Sciatic nerve (tissue), 2 donors: Measurements from ENCODE around the gene CHN2. TPM values are rescaled to one million over a fixed set of nuclear protein-coding genes. Genes with fewer than 3 reads are reported as not detected.

Experiments used
- ATAC-seq: fragments of 200-7000 bp; cut with Tn5 transposase; one replicate; pipeline ENCODE4 v1.9.1; 2020; ENCODE audit warnings: mild to moderate bottlenecking, moderate library complexity
- DNase-seq: peaks from one replicate; pipeline ENCODE4 v3.0.0-alpha.2; 2020; ENCODE audit warnings: low spot score
- intact Hi-C: fragments of 100-400 bp; cut with DNase I; formaldehyde crosslinking; loops from one replicate; pipeline ENCODE4 v1.14.2; 2022
- total RNA-seq: library from RNA; stranded (reverse); fragmentation: NEBNext Ultra II Directional; extraction: Animal tissue kit (Norgen Biotek cat#: 25700); gene quantifications from one replicate; pipeline ENCODE4 v1.2.1, GENCODE V29; 2021
- donor health status: DM: no; HTN: no; CAD: no.
- donor health status: DM: no; HTN: no; CAD: no.

Gene CHN2
- total RNA-seq, 1 donor from 2014 or later: 10.9 TPM

- no peak for ATAC-seq
- intact Hi-C loops: no loop called here
These were observed 287.5 kb downstream of the CHN2 start for GRCh38 chr7:29482056-29482455.

GRCh38 chr7:29483219-29484104, 288.9 kb downstream of the CHN2 start:
- intact Hi-C loops: no loop called here
- DNase-seq: no peak
- no peak for ATAC-seq

More at GRCh38 chr7:29482056-29482455, 287.5 kb downstream of the CHN2 start:
- DNase-seq: no peak

- DNase-seq (no peak), ATAC-seq (no peak)
- intact Hi-C loops: no loop called here
These were observed 289.7 kb downstream of the CHN2 start for GRCh38 chr7:29484280-29484679.

GRCh38 chr7:29485339-29486190, 291.0 kb downstream of the CHN2 start:
- intact Hi-C loops: no loop called here
- DNase-seq (no peak), ATAC-seq (peak; percentile 61)

- ATAC-seq: no peak
- intact Hi-C loops: no loop called here
- DNase-seq: no peak
These were observed 291.7 kb downstream of the CHN2 start for GRCh38 chr7:29486191-29486700.

- no peak for DNase-seq
- ATAC-seq: no peak
- intact Hi-C loops: no loop called here
These were observed 292.8 kb downstream of the CHN2 start for GRCh38 chr7:29487424-29487823.

GRCh38 chr7:29488203-29488970, 293.8 kb downstream of the CHN2 start:
- intact Hi-C loops: no loop called here
- DNase-seq: no peak
- ATAC-seq: peak; percentile 53

GRCh38 chr7:29488977-29489376, 294.4 kb downstream of the CHN2 start:
- intact Hi-C loops: no loop called here
- no peak for DNase-seq
- ATAC-seq: peak; percentile 41

- DNase-seq (no peak), ATAC-seq (no peak)
- intact Hi-C loops: no loop called here
These were observed 295.6 kb downstream of the CHN2 start for GRCh38 chr7:29490094-29490607.

GRCh38 chr7:29494350-29494749, 299.8 kb downstream of the CHN2 start:
- ATAC-seq (no peak), DNase-seq (no peak)
- intact Hi-C loops: no loop called here

- no peak for ATAC-seq
These were observed 301.1 kb downstream of the CHN2 start for GRCh38 chr7:29495653-29496052.

GRCh38 chr7:29496355-29497020, 301.9 kb downstream of the CHN2 start:
- no peak for ATAC-seq
- intact Hi-C loops: no loop called here
- DNase-seq: no peak

More at GRCh38 chr7:29495653-29496052, 301.1 kb downstream of the CHN2 start:
- intact Hi-C loops: no loop called here
- no peak for DNase-seq

GRCh38 chr7:29499932-29500331, 305.4 kb downstream of the CHN2 start:
- DNase-seq (no peak), ATAC-seq (no peak)
- intact Hi-C loops: no loop called here

GRCh38 chr7:29500719-29501118, 306.1 kb downstream of the CHN2 start:
- ATAC-seq (no peak), DNase-seq (no peak)
- intact Hi-C loops: no loop called here

- DNase-seq (no peak), ATAC-seq (no peak)
- intact Hi-C loops: no loop called here
These were observed 307.6 kb downstream of the CHN2 start for GRCh38 chr7:29502133-29502532.

- no peak for ATAC-seq
- DNase-seq: no peak
- intact Hi-C loops: no loop called here
These were observed 311.4 kb downstream of the CHN2 start for GRCh38 chr7:29505931-29506330.

GRCh38 chr7:29508608-29509007, 314.0 kb downstream of the CHN2 start:
- DNase-seq (no peak), ATAC-seq (no peak)
- intact Hi-C loops: no loop called here

- ATAC-seq (no peak), DNase-seq (no peak)
- intact Hi-C loops: no loop called here
These were observed 315.5 kb downstream of the CHN2 start for GRCh38 chr7:29510028-29510427.
